ENCODE measurements around the gene USP22. TPM values are rescaled to one million over a fixed set of nuclear protein-coding genes. Genes with fewer than 3 reads are reported as not detected.

Gene USP22
- total and polyA plus RNA-seq, 7 donors, result 46.4 to 287 (median 150) TPM

DNA sequence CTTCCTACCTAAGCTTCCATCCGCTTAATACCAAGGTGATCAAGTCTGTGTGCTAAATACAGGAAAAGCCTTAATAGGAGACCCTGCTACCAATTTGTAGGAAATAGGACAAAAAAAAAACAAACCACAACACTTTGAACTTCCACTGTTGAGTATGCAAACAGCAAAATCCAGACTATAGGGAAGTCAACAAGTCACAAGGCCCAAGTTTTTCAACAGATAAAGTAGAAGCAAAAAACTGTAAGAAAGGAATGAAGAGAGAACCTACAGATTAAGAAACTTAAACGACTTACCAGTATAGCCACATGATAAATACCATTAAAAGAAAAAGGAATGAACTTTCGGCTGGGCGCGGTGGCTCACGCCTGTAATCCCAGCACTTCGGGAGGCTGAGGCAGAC is 7.4 kb downstream of the USP22 start:
- ATAC-seq, result no peak
- intact Hi-C loops (cut with DNase I), result no loop called here
- Histone ChIP-seq H3K27ac (peak overlapping the region; percentile 99), H3K4me1 (peaks cover 89% of the 10 kb centered on the region), H3K27me3 (ENCODE audit: insufficient read depth in 3 of 3, low read length in 2 of 3) (no peaks in the 10 kb centered on the region), H3K36me3 (ENCODE audit: insufficient read depth in 1 of 2, low read depth in 1 of 2) (peaks cover 0 to 5% of the 10 kb centered on the region in 2 donors), H3K9me3 (no peaks in the 10 kb centered on the region), H3K4me3 (peak overlapping the region; percentile 35)
- WGBS, 3 donors, result 80 to 84% (median 83%) methylated on average over 7 of the region's 7 CpGs
- TF ChIP-seq, protein P1, sequence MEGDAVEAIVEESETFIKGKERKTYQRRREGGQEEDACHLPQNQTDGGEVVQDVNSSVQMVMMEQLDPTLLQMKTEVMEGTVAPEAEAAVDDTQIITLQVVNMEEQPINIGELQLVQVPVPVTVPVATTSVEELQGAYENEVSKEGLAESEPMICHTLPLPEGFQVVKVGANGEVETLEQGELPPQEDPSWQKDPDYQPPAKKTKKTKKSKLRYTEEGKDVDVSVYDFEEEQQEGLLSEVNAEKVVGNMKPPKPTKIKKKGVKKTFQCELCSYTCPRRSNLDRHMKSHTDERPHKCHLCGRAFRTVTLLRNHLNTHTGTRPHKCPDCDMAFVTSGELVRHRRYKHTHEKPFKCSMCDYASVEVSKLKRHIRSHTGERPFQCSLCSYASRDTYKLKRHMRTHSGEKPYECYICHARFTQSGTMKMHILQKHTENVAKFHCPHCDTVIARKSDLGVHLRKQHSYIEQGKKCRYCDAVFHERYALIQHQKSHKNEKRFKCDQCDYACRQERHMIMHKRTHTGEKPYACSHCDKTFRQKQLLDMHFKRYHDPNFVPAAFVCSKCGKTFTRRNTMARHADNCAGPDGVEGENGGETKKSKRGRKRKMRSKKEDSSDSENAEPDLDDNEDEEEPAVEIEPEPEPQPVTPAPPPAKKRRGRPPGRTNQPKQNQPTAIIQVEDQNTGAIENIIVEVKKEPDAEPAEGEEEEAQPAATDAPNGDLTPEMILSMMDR (IDR thresholded peaks at IDR 0.05), result no peak
- no peak for DNase-seq

DNA sequence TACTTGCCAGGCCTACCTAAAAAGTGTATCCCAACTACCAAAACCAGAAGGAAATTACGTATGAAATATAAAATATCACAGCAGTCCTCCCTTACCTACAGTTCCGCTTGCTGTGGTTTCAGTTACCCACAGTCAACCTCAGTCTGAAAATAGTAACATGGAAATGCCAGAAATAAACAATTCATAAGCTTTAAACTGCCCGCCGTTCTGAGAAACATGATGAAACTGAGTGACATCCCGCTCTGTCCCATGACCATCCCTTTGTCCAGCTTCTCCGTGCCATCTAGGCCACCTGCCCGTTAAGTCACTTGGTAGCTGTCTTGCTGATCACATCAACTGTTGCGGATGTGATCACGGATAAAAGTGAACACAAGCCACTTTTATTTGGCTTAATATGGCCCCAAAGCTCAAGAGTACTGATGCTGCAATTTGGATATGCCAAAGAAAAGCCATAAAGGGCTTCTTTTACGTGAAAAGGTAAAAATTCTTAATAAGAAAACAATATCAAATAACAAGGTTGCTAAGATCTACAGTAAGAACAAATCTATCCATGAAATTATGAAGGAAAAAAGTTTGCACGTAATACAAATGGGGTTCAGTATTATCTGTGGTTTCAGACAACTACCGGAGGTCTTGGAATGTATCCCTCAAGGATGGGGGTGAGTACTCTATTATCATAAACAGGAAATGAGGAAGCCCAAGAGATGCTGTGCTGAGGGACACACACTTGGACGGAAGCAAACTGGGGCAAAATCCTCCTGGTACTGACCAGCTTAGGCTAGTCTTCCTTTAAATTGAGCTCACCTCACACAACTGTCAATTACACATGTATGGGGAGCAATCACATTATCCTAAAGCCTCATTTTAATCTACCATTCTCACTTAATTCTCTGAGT is 8.2 kb downstream of the USP22 start:
- ATAC-seq, result peak; percentile 90 to 93 (median 92)
- Histone ChIP-seq H3K27me3 (ENCODE audit: insufficient read depth in 3 of 3, low read length in 2 of 3) (no peaks in the 10 kb centered on the region), H3K4me1 (peaks cover 89% of the 10 kb centered on the region), H3K4me3 (peak overlapping the region; percentile 35), H3K36me3 (ENCODE audit: insufficient read depth in 1 of 2, low read depth in 1 of 2) (peaks cover 0 to 5% of the 10 kb centered on the region in 2 donors), H3K9me3 (no peaks in the 10 kb centered on the region), H3K27ac (peak overlapping the region; percentile 99)
- TF ChIP-seq, protein P1 (IDR thresholded peaks at IDR 0.05), result no peak
- intact Hi-C loops (cut with DNase I), result no loop called here
- 9 to 12% (median 10%) methylated on average over 13 of the region's 13 CpGs for WGBS, 3 donors
- DNase-seq, result peak; percentile 65 to 87

DNA sequence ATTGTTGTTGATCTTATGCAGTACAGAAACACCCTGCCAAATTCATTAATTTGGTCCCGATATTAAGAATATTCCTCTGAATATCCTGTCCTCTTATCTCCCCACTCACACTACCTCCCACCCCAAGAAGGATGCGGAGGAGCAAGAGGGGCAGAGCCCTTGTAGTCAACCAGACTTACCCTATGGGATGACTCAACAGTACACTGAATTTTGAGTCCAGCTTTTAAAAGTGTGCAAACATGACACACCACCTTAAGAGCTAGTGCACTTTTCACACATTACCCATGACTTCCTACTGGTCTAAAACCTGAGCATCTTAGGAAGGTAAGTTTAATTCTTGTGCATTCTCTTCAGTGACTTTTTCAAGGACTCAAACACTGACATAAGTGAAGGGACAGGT is 9.5 kb downstream of the USP22 start:
- DNase-seq (no peak), ATAC-seq (no peak)
- Histone ChIP-seq H3K4me1 (peaks cover 93% of the 10 kb centered on the region), H3K36me3 (ENCODE audit: insufficient read depth in 1 of 2, low read depth in 1 of 2) (peaks cover 0 to 7% of the 10 kb centered on the region in 2 donors), H3K4me3 (peak overlapping the region; percentile 35), H3K27me3 (ENCODE audit: insufficient read depth in 3 of 3, low read length in 2 of 3) (no peaks in the 10 kb centered on the region), H3K9me3 (no peaks in the 10 kb centered on the region), H3K27ac (peak overlapping the region; percentile 99)
- intact Hi-C loops (cut with DNase I), result no loop called here
- TF ChIP-seq, protein P1 (IDR thresholded peaks at IDR 0.05), result no peak
- 68 to 70% (median 69%) methylated on average over 2 of the region's 2 CpGs for WGBS, 3 donors

DNA sequence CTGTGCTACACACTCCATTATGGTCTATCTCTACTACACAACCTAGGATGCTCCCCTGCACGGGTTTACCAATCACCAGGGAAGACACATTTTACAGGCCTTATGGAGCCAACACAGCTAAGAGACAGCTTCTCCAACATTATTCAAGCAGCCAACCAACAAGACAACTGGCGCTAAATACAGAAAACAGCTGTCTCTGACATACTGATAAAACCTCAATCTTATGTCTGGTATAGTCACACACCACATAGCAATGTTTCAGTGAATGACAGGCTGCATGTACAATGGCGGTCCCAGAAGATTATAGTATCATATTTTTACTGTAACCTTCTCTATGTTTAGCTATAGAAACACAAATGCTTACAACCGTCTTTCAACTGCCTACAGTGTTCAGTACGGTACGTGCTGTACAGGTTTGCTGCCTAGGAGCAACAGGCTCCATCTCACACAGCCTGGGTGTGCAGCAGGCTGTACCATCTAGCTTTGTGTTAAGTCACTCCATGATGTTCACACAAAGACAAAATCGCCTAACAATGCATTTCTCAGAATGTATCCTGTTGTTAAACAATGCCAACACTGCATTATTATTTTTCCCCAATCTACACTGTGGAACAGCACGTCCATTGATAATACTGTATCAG is 10.9 kb downstream of the USP22 start:
- Histone ChIP-seq H3K36me3 (ENCODE audit: insufficient read depth in 1 of 2, low read depth in 1 of 2) (peaks cover 0 to 17% of the 10 kb centered on the region in 2 donors), H3K9me3 (no peaks in the 10 kb centered on the region), H3K27ac (peak overlapping the region; percentile 99), H3K27me3 (ENCODE audit: insufficient read depth in 3 of 3, low read length in 2 of 3) (no peaks in the 10 kb centered on the region), H3K4me3 (no peak overlapping the region), H3K4me1 (peaks cover 90% of the 10 kb centered on the region)
- ATAC-seq, result peak in 3 of 4 donors; percentile 10 to 50 (median 41)
- no peak for DNase-seq
- TF ChIP-seq, protein P1 (IDR thresholded peaks at IDR 0.05), result no peak
- WGBS, 3 donors, result 33 to 52% (median 36%) methylated on average over 8 of the region's 8 CpGs
- intact Hi-C loops (cut with DNase I), result no loop called here

Data from psoas muscle (tissue), 8 donors.